Skeletal muscle tissue (tissue), 4 donors: ENCODE results near the gene GLYATL3. TPM values are rescaled to one million over a fixed set of nuclear protein-coding genes. Genes with fewer than 3 reads are reported as not detected.

Experiments used
- H3K27ac ChIP-seq: one replicate; pipeline ENCODE4 v1.7.0; 2013; ENCODE audit warnings: mild to moderate bottlenecking, low read depth, low read length, inconsistent platforms
- H3K27me3 ChIP-seq, 3 donors: one replicate each; pipeline ENCODE4 v1.7.0; 2013; ENCODE audit warnings: low read length in 3 of 3; ENCODE audit not compliant: control insufficient read depth in 3 of 3, insufficient read depth in 3 of 3
- H3K36me3 ChIP-seq, 3 donors: one replicate each; pipeline ENCODE4 v1.7.0; 2013; ENCODE audit warnings: low read length in 3 of 3; ENCODE audit not compliant: control insufficient read depth in 3 of 3, insufficient read depth in 3 of 3
- H3K4me1 ChIP-seq, 3 donors: one replicate each; pipeline ENCODE4 v1.7.0; 2013; ENCODE audit warnings: low read length in 3 of 3, mild to moderate bottlenecking in 3 of 3; ENCODE audit not compliant: control insufficient read depth in 3 of 3, insufficient read depth in 3 of 3
- H3K4me3 ChIP-seq, 3 donors: one replicate each; pipeline ENCODE4 v1.7.0; 2013; ENCODE audit warnings: low read length in 3 of 3
- H3K9ac ChIP-seq, 3 donors: one replicate each; pipeline ENCODE4 v1.7.0; 2013; ENCODE audit warnings: low read length in 3 of 3, mild to moderate bottlenecking in 3 of 3, moderate library complexity in 2 of 3, low read depth in 1 of 3
- H3K9me3 ChIP-seq, 3 donors: one replicate each; pipeline ENCODE4 v1.7.0; 2013; ENCODE audit warnings: low read length in 3 of 3; ENCODE audit not compliant: control insufficient read depth in 3 of 3
- total RNA-seq: library from RNA; depleted of rRNA; stranded (reverse); fragments of >200 nt; gene quantifications from one replicate; pipeline ENCODE4 v1.2.3, GENCODE V29; 2014
- donor health status: Osteomylitis.

GLYATL3 gene
- total RNA-seq, 1 donor from 2014 or later = not detected

GRCh38 chr6:49524541-49524940, 24.8 kb downstream of the GLYATL3 start:
- no peak overlapping the region for H3K4me3 ChIP-seq
- no peak overlapping the region for H3K27ac ChIP-seq
- no peak overlapping the region for H3K9ac ChIP-seq
- H3K4me1 ChIP-seq = no peaks in the 10 kb centered on the region
- no peaks in the 10 kb centered on the region for H3K27me3 ChIP-seq
- no peaks in the 10 kb centered on the region for H3K36me3 ChIP-seq
- H3K9me3 ChIP-seq = no peaks in the 10 kb centered on the region

- no peaks in the 10 kb centered on the region for H3K4me1 ChIP-seq
- H3K9me3 ChIP-seq = no peaks in the 10 kb centered on the region
- H3K9ac ChIP-seq = no peak overlapping the region
- H3K27ac ChIP-seq = no peak overlapping the region
- H3K4me3 ChIP-seq = no peak overlapping the region
- no peaks in the 10 kb centered on the region for H3K36me3 ChIP-seq
- no peaks in the 10 kb centered on the region for H3K27me3 ChIP-seq
These were observed 26.9 kb downstream of the GLYATL3 start for GRCh38 chr6:49526598-49526997.

GRCh38 chr6:49527320-49527719, 27.6 kb downstream of the GLYATL3 start:
- H3K4me1 ChIP-seq = no peaks in the 10 kb centered on the region
- H3K27ac ChIP-seq = no peak overlapping the region

GRCh38 chr6:49528571-49528970, 28.8 kb downstream of the GLYATL3 start:
- Histone ChIP-seq H3K4me3 (no peak overlapping the region), H3K9ac (no peak overlapping the region), H3K4me1 (no peaks in the 10 kb centered on the region), H3K36me3 (no peaks in the 10 kb centered on the region), H3K9me3 (no peaks in the 10 kb centered on the region), H3K27ac (no peak overlapping the region), H3K27me3 (no peaks in the 10 kb centered on the region)

More at GRCh38 chr6:49527320-49527719, 27.6 kb downstream of the GLYATL3 start:
- Histone ChIP-seq H3K9ac (no peak overlapping the region), H3K27me3 (no peaks in the 10 kb centered on the region), H3K4me3 (no peak overlapping the region), H3K36me3 (no peaks in the 10 kb centered on the region), H3K9me3 (no peaks in the 10 kb centered on the region)

GRCh38 chr6:49530141-49530776, 30.5 kb downstream of the GLYATL3 start:
- H3K36me3 ChIP-seq = no peaks in the 10 kb centered on the region

GRCh38 chr6:49531774-49532569, 32.2 kb downstream of the GLYATL3 start:
- Histone ChIP-seq H3K27ac (no peak overlapping the region), H3K4me3 (no peak overlapping the region), H3K27me3 (no peaks in the 10 kb centered on the region), H3K9me3 (no peaks in the 10 kb centered on the region), H3K9ac (no peak overlapping the region), H3K4me1 (no peaks in the 10 kb centered on the region), H3K36me3 (no peaks in the 10 kb centered on the region)

More at GRCh38 chr6:49530141-49530776, 30.5 kb downstream of the GLYATL3 start:
- Histone ChIP-seq H3K27me3 (no peaks in the 10 kb centered on the region), H3K9ac (no peak overlapping the region), H3K9me3 (no peaks in the 10 kb centered on the region), H3K4me1 (no peaks in the 10 kb centered on the region), H3K4me3 (no peak overlapping the region), H3K27ac (no peak overlapping the region)

GRCh38 chr6:49535795-49536194, 36.1 kb downstream of the GLYATL3 start:
- Histone ChIP-seq H3K9me3 (no peaks in the 10 kb centered on the region), H3K4me1 (no peaks in the 10 kb centered on the region), H3K27me3 (no peaks in the 10 kb centered on the region), H3K36me3 (no peaks in the 10 kb centered on the region), H3K4me3 (no peak overlapping the region), H3K27ac (no peak overlapping the region), H3K9ac (no peak overlapping the region)

GRCh38 chr6:49539102-49539501, 39.4 kb downstream of the GLYATL3 start:
- no peak overlapping the region for H3K4me3 ChIP-seq
- no peak overlapping the region for H3K27ac ChIP-seq
- no peak overlapping the region for H3K9ac ChIP-seq
- H3K36me3 ChIP-seq = no peaks in the 10 kb centered on the region
- H3K4me1 ChIP-seq = no peaks in the 10 kb centered on the region
- no peaks in the 10 kb centered on the region for H3K9me3 ChIP-seq
- H3K27me3 ChIP-seq = no peaks in the 10 kb centered on the region

GRCh38 chr6:49540614-49541013, 40.9 kb downstream of the GLYATL3 start:
- no peaks in the 10 kb centered on the region for H3K9me3 ChIP-seq
- no peak overlapping the region for H3K4me3 ChIP-seq
- no peaks in the 10 kb centered on the region for H3K36me3 ChIP-seq
- no peak overlapping the region for H3K9ac ChIP-seq
- H3K27ac ChIP-seq = no peak overlapping the region
- H3K4me1 ChIP-seq = no peaks in the 10 kb centered on the region
- no peaks in the 10 kb centered on the region for H3K27me3 ChIP-seq

- no peak overlapping the region for H3K4me3 ChIP-seq
- H3K4me1 ChIP-seq = no peaks in the 10 kb centered on the region
- H3K9me3 ChIP-seq = no peaks in the 10 kb centered on the region
- no peak overlapping the region for H3K27ac ChIP-seq
- no peaks in the 10 kb centered on the region for H3K36me3 ChIP-seq
- no peak overlapping the region for H3K9ac ChIP-seq
- H3K27me3 ChIP-seq = no peaks in the 10 kb centered on the region
These were observed 41.5 kb downstream of the GLYATL3 start for GRCh38 chr6:49541210-49541724.
